ENCODE measurements around the gene TMPRSS4. TPM values are rescaled to one million over a fixed set of nuclear protein-coding genes. Genes with fewer than 3 reads are reported as not detected.
A peak's percentile ranks its signal among the peaks of the same experiment; 100 is the strongest.

The TMPRSS4 gene
- total RNA-seq, 1 donor from 2014 or later = 7.9 TPM

DNA sequence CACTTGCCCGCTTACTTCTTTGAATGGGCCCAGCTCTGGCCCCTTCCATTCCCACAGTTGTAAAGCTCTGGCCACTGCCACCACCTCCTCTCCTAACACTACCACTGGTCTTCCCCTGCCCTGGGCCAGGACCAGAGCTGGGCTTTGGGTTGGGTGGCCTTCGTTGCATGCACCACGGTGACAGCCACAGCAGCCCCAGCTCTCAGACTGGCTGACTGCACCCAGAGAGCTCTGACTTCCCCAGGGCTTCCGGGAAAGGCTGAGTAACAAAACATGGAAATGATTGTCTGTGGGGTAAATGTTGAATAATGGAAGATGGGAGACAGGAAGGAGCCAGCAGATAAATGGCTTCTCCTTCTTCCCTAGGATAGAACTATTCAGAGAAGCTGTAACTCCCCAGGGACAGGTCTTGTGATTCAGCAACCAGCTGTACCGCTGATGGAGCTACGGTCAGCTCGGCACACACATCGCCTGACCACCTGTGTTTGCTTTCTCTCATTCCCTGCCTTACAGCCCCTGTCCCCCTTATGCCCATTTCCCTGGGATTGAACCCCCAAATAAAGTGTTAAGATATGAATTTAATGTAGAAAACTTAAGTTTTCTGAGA is 48.2 kb downstream of the TMPRSS4 start:
- Histone ChIP-seq H3K4me3 (no peak overlapping the region), H3K27me3 (ENCODE audit: low read depth) (no peaks in the 10 kb centered on the region), H3K27ac (no peak overlapping the region), H3K4me1 (no peaks in the 10 kb centered on the region), H3K36me3 (no peaks in the 10 kb centered on the region), H3K9me3 (no peaks in the 10 kb centered on the region)
- ATAC-seq = no peak
- no peak for DNase-seq
- no peak for TF ChIP-seq CTCF (IDR thresholded peaks at IDR 0.05)
- intact Hi-C loops (cut with DNase I) = no loop called here

DNA sequence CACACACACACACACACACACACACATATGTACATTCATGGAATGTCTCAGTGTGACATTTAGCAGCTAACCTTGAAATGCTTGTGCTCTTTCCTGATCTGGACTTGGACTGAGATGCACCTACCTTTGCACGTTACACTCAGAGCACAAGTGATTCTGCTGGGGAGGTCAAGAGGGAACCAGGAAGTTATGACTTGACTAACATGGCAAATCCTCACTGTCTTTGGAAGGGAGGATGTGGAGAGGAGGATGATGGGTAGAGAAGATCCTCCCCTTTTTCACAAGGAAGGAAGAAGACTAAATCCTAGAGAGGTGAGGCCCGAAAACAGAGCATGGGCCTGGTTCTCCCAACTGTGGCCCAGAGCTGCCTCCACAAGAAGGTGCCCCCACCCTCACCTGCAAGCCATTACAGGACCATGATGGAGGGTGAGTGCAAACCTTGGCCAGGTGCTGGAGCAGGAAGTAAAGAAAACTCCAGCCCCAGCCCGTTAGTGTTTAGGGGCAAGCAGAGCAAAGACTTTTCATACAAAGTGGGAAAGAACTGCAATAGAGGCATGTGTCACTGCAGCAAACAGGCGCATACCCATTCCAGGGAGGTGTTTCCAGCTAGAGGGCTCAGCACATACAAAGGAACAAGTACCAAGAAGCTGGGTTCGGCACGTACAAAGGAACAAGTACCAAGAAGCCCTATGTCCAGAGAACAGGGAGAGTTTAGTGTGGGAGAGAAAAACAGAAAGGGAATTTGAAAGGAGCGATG is 49.4 kb downstream of the TMPRSS4 start:
- Histone ChIP-seq H3K4me3 (no peak overlapping the region), H3K27me3 (ENCODE audit: low read depth) (no peaks in the 10 kb centered on the region), H3K27ac (no peak overlapping the region), H3K9me3 (no peaks in the 10 kb centered on the region), H3K4me1 (no peaks in the 10 kb centered on the region), H3K36me3 (no peaks in the 10 kb centered on the region)
- intact Hi-C loops (cut with DNase I) = no loop called here
- ATAC-seq (no peak), DNase-seq (no peak)
- TF ChIP-seq CTCF (IDR thresholded peaks at IDR 0.05) = no peak

DNA sequence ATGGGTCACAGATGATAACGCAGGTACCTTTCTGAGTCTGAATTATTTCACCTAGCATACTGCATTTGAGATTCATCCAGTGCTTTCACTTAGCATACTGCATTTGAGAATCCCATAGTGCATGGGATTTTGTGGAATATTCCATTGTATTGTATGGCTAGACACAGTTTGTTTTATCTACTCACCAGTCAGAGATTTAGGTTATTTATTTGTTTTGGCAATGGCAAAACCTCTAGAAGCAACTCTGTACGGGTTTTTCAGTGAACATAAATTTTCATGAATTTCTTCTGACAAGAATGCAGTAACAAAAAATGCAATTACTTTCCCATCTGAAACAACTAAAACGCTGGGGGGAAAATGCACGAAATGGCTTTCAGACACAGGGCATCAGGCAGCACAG is 51.4 kb downstream of the TMPRSS4 start:
- ATAC-seq = no peak

DNA sequence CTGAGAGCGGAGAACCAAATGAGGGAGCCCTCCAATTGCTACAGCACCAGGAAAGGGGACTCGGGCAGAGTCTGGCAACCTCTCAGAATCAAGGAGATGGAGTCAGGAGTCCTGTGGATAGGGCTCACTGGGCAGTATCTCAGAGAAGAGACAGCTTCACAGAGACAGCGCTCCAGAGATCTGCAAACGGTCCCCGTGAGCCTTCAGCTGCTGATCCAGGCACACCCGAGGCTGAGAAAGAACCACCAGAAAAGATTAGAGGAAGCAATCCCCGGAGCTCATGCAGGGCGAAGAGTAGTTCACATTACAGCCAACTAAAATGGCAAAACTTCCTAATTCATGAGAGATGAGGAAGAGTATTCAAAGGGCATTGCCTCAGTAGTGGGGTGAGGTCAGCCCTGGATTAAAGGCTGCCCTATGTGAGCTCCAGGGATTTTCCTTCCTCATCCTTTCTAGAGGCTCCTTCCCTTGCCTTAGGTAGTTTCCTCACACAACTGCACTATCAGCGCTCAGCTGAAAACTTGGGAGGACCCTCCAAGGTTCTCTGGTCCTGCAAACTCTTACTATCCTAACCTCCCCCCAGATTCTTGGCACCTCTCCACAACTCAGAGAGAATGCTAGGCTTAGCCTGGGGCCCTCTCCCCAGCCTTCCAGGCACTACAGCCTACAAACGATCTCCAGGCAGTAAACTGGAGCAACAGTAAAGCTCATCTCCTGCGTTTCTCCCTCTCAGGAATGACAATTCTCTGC is 52.0 kb downstream of the TMPRSS4 start:
- Histone ChIP-seq H3K9me3 (no peaks in the 10 kb centered on the region), H3K4me1 (no peaks in the 10 kb centered on the region), H3K4me3 (no peak overlapping the region), H3K27me3 (ENCODE audit: low read depth) (no peaks in the 10 kb centered on the region), H3K27ac (no peak overlapping the region), H3K36me3 (no peaks in the 10 kb centered on the region)
- DNase-seq = no peak
- no peak for TF ChIP-seq CTCF (IDR thresholded peaks at IDR 0.05)
- peak; percentile 57 to 69 for ATAC-seq
- intact Hi-C loops (cut with DNase I) = no loop called here

More for the DNA sequence above, 51.4 kb downstream of the TMPRSS4 start:
- intact Hi-C loops (cut with DNase I) = no loop called here
- H3K4me3 ChIP-seq = no peak overlapping the region
- H3K36me3 ChIP-seq = no peaks in the 10 kb centered on the region
- no peak for DNase-seq
- no peak for TF ChIP-seq CTCF (IDR thresholded peaks at IDR 0.05)
- no peaks in the 10 kb centered on the region for H3K27me3 ChIP-seq (ENCODE audit: low read depth)
- no peak overlapping the region for H3K27ac ChIP-seq
- no peaks in the 10 kb centered on the region for H3K4me1 ChIP-seq
- no peaks in the 10 kb centered on the region for H3K9me3 ChIP-seq

- Histone ChIP-seq H3K27me3 (ENCODE audit: low read depth) (no peaks in the 10 kb centered on the region), H3K9me3 (no peaks in the 10 kb centered on the region), H3K4me3 (no peak overlapping the region), H3K27ac (no peak overlapping the region), H3K4me1 (no peaks in the 10 kb centered on the region), H3K36me3 (no peaks in the 10 kb centered on the region)
- DNase-seq (no peak), ATAC-seq (peak; percentile 39 to 55)
- intact Hi-C loops (cut with DNase I) = no loop called here
- no peak for TF ChIP-seq CTCF (IDR thresholded peaks at IDR 0.05)
Observed at GRCh38 chr11:118129471-118130172, 52.7 kb downstream of the TMPRSS4 start.
